Skin of body (tissue), 2 donors: ENCODE results near the gene TERT. TPM values are rescaled to one million over a fixed set of nuclear protein-coding genes. Genes with fewer than 3 reads are reported as not detected.
"Not testable (repeated sequence)": the region's sequence is repeated elsewhere in the genome, so short reads cannot be mapped to it uniquely, and the experiment has no call there.

ENCODE experiments used
- DNase-seq: peaks from one replicate; lab custom pipeline; 2025; lab: John Stamatoyannopoulos, UW
- total RNA-seq: library from RNA; depleted of rRNA; stranded (reverse); fragments of >200 nt; gene quantifications from one replicate; pipeline ENCODE4 v1.2.3, GENCODE V29; 2014

Gene TERT
- total RNA-seq, 1 donor from 2014 or later: not detected

GRCh38 chr5:1241509-1242080 is 53.3 kb downstream of the TERT start:
- no peak for DNase-seq

- no peak for DNase-seq
Observed at GRCh38 chr5:1240496-1241260, 54.2 kb downstream of the TERT start.

- no peak for DNase-seq
Observed at GRCh38 chr5:1239505-1240251, 55.2 kb downstream of the TERT start.

GRCh38 chr5:1235838-1236237 is 59.0 kb downstream of the TERT start:
- no peak for DNase-seq

GRCh38 chr5:1235379-1235778 is 59.5 kb downstream of the TERT start:
- no peak for DNase-seq

GRCh38 chr5:1232780-1233179 is 62.1 kb downstream of the TERT start:
- DNase-seq: no peak

- no peak for DNase-seq
Observed at GRCh38 chr5:1231354-1231905, 63.4 kb downstream of the TERT start.

- no peak for DNase-seq
Observed at GRCh38 chr5:1230551-1230950, 64.3 kb downstream of the TERT start.

- DNase-seq: no peak
Observed at GRCh38 chr5:1229822-1230221, 65.0 kb downstream of the TERT start.

- not testable (repeated sequence) for DNase-seq
Observed at GRCh38 chr5:1229023-1229422, 65.8 kb downstream of the TERT start.

- no peak for DNase-seq
Observed at GRCh38 chr5:1228120-1228519, 66.7 kb downstream of the TERT start.

- DNase-seq: no peak
Observed at GRCh38 chr5:1227667-1228066, 67.2 kb downstream of the TERT start.

- DNase-seq: no peak
Observed at GRCh38 chr5:1226839-1227581, 67.9 kb downstream of the TERT start.

GRCh38 chr5:1226231-1226630 is 68.6 kb downstream of the TERT start:
- no peak for DNase-seq

- no peak for DNase-seq
Observed at GRCh38 chr5:1225081-1225480, 69.8 kb downstream of the TERT start, which contains the start of gene SLC6A18. SLC6A18 (plus strand) TSS chr5:1225381; CDS start chr5:1225478, 97 bp downstream.

- DNase-seq: no peak
Observed at GRCh38 chr5:1224631-1225030, 70.2 kb downstream of the TERT start.

- DNase-seq: no peak
Observed at GRCh38 chr5:1223278-1223670, 71.6 kb downstream of the TERT start.

GRCh38 chr5:1222621-1223277 is 72.1 kb downstream of the TERT start:
- no peak for DNase-seq

GRCh38 chr5:1222147-1222546 is 72.7 kb downstream of the TERT start:
- no peak for DNase-seq

- DNase-seq: no peak
Observed at GRCh38 chr5:1221721-1222120, 73.1 kb downstream of the TERT start.

- no peak for DNase-seq
Observed at GRCh38 chr5:1220831-1221230, 74.0 kb downstream of the TERT start.
